NCI-H2171 (cell line): ENCODE measurements around the gene DNAAF5.
"Not testable (repeated sequence)": the region's sequence is repeated elsewhere in the genome, so short reads cannot be mapped to it uniquely, and the experiment has no call there.

Experiments
- DNase-seq: peaks from one replicate; lab custom pipeline; 2025; lab: John Stamatoyannopoulos, UW

The DNAAF5 gene

DNA sequence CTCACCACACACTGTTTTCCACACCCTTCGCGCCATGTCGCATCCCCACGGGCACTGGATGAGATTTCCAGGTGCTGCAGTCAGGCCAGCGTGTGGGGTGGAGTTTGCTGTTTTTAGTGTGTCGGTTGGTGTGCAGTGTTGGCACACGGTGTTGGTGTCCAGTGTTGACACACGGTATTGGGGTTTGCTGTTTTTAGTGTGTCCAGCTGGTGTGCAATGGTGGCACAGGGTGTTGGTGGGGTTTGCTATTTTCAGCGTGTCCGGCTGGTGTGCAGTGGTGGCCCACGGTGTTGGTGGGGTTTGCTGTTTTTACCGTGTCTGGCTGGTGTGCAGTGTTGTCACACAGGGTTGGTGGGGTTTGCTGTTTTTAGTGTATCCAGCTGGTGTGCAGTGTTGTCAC, 20.7 kb downstream of the DNAAF5 start:
- no peak for DNase-seq

DNA sequence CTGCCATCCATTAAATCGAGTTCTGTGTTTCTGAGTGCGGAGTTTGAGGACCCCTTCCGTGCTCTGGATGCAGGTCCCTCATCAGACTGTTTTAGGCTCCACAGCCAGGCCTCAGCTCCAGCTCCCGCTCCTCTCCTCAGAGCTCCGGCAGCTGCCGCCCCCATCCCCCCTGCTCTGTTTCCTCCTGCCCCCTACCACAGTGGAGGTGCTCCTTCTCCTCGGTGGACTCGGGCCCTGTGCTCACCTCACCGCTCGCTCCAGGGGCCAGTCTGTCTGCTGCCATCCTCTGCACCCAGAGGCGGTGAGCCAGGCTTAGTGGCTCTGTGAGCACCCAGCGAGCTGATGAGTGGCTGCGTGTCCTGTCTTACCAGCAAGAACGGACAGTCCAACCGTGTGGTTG, 21.9 kb downstream of the DNAAF5 start:
- no peak for DNase-seq

DNA sequence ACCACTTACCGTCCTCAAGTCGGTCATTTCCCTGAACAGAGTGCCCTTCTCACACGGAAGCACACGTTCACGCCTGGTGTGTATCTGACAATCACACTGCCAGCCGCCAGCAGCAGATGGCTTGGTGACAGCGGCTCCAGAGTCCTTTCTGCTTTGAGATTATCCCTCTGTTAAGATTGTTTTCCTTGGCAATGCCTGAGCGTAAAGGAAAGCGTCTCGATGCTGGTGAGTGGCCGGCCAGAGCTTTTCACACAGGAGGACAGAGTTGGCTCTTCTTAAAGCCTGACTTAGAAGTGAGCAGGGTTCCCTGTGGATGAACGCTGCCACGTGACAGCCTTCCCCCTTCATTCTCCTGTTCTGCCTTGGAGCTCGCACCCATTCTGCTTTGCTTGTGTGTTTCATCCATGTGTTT, 22.6 kb downstream of the DNAAF5 start:
- no peak for DNase-seq

DNA sequence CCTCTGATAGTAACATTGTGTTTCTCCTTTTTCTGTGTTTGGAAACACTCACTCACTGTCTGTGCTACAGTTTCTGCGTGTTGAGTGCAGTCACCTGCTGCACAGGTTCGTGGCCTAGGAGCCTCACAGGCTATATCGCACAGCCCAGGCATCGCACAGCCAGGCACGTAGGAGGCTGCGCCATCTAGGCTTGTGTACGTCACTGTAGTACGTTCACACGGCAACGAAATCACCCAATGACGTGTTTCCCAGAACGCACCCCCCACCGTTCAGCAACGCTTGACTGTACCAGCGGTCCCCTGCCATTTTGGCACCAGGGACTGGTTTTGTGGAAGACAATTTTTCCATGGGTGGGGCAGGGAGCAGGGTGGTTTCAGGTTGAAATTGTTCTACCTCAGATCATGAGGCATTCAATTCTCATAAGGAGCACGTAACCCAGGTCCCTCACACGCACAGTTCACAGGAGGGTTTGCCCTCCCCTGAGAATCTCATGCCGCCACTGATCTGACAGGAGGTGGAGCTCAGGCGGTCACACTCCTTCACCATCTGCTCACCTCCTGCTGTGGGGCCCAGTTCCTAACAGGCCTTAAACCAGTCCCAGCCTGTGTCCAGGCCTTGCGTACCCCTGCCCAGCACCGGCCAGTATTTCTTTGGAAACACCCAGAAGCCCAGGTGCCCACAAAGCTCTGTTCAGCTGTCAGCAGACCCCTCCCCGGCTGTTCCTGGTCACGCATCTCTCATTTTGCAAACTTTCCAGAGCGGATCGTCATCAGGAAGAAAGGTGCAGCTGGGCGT, 23.8 kb downstream of the DNAAF5 start:
- DNase-seq = peak; percentile 51

DNA sequence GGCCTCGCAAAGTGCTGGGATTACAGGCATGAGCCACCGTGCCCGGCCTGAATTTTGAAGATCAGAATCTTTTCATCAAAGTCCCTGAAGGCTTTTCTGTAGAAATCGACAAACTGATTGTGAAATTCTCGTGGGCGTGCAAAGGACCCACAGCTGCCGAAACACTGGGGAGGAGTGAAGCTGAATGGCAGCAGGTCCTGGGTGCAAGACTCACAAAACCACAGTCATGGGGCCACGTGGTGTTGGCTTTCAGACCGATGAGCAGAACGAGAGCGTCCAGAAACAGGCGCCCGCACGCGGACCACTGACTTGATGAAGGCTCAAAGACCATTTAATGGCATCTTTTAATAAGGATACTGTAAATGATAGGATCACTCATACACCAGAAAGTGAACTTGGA, 25.3 kb downstream of the DNAAF5 start:
- DNase-seq = no peak

DNA sequence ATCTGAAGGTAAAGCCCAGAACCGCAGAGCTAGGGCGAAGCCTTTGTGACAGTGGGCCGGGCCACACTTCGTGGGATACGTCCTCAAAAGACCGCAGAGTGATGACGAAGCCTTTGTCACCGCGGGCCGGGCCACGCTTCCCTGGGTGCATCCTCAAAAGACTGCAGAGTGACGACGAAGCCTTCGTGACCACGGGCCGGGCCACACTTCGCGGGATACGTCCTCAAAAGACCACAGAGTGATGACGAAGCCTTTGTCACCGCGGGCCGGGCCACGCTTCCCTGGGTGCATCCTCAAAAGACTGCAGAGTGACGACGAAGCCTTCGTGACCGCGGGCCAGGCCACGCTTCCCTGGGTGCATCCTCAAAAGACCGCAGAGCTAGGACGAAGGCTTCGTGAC, 25.8 kb downstream of the DNAAF5 start:
- DNase-seq = not testable (repeated sequence)

DNA sequence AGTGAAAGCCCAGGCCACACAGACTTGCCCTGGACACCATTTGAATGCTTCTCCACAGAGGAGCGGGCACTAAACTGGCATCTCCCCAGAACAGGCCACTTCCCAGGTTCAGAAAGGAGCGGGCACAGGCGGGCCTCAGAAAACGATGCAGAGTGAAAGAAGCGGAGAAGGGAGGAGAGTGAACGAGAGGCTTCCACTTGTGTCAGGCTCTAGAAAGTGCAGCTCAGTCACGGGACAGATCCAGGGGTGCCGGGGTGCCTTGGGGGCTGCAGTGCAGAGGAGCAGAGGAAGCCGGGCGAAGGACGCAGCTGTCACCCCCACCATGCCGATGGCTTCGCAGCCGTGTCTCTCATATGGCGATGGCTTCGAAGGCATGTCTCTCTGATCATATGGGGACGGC, 26.7 kb downstream of the DNAAF5 start:
- DNase-seq = no peak

DNA sequence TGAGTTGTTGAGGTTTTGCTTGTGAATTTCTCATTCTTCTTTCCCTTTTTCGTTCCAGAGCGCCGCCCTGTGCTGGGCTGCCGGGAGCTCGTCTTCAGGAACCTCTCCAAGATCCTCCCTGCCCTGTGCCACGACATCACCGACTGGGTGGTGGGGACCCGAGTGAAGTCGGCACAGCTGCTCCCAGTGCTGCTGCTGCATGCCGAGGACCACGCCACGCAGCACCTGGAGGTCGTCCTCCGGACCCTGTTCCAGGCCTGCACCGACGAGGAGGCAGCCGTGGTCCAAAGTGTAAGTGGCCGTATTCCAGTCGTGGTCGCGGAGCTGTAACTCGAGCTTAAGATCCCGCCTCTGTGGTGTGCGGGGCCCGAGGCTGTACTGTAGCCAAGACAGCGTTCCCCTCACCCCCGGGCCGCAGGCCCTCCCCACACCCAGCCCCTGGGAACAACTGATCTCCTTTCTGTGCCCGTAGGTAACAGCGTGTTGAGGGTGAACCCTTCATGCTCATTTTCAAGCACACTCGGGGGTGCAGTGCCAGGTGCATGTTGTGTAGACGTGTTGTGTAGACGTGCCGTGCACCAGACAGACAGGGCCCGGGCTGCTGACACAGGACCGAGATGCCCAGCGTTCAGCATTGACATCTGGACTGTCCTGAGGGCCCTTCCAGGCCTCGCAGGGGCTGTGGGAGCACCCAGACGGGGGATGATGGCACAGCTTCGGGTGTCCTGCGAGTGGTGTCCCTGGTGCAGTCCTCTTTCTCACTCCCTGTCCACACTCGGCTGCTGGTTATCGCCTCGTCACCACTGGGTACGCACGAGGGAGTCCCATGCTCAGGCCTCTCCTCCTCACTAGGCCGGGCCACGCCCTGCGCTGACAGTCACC, 28.3 kb downstream of the DNAAF5 start:
- DNase-seq = no peak

DNA sequence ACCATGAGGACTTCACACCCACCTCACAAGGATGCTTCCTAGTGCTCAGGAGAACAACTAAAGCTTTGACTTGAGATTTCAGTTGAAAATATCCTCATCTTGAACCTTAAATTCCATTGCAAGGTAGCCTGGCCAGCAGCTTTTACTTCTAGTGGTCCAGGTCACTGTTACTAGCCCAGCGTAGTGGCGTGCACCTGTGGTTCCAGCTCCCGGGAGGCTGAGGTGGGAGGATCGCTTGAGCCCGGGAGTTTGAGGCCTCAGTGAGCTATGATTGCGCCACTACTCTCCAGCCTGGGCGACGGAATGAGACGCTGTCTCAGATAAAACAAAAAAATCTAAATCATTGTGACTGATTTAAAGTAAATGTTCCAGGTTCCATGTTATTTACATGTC, 28.9 kb downstream of the DNAAF5 start:
- DNase-seq = no peak

DNA sequence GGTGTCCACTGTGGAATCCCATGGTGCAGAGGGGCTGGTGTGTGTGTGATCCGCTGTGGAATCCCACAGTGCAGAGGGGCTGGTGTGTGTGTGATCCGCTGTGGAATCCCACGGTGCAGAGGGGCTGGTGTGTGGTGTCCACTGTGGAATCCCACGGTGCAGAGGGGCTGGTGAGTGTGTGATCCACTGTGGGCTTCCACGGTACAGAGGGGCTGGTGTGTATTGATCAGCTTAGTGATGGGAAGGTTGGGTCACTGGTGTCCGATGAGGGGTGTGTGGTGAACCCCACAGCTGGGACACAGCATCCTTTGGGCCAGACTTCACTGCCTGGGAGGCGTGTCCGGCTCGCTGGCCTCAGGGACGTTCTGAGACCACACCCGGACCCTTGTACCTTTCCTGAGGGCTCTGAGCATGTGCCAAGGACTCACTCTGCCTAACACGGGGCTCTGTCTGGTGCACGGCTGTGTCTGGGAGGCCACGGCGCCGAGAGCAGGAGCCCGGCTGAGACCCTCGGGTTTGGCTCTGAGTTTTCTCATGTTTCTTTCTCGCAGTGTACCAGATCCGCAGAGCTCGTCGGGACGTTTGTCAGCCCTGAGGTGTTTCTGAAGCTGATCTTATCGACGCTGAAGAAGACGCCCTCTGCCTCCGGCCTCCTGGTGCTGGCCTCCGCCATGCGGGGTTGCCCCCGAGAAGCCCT, 29.9 kb downstream of the DNAAF5 start:
- DNase-seq = no peak

DNA sequence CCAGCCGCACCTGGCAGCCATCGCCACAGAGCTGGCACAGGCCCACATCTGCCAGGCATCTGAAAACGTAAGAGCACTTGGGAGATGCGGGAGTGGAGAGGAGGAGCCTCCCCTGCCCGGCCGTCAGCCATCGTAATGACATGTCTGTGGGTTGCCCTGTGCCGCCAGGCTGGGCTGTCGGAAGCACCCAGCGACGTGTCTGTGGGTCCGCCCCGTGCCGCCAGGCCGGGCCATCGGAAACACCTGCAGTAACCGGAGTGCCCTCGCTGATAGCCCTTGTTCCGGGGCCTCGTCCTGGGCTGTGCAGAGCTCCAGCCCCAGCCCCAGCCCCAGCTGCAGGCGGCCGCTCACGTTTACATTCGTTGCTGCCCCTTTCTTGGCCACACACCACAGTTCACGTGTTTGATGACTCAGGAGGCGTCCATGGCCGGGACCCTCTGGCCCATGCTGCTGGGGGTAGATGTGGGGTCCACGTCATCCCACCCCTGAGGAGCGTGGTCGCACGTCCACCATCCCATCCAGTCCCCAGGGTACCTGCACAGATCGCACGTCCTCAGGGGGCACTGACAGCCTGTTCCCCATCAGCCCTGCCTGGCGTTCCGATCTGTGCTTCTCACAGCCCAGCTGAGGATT, 30.5 kb downstream of the DNAAF5 start:
- DNase-seq = no peak

DNA sequence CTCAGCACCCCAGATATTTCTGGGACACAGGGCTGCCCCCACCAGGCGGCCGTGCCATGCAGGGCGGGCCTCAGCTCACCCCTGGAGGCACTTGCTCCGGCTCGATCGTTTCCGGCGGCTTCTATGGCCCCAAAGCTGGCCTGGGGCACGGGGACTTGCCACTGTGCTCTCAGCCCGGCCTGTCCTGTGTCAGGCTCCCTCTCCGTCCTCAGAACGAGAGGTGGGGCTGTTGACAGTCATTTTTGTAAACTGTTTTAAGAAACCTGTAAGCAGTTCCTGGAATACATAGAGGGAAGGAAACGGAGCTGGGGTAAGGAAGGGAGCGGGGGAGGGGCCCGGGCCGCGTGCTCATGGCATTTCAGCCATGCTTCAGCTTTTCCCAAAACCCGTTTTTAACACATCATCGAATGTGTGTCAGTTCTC, 31.3 kb downstream of the DNAAF5 start:
- DNase-seq = no peak

DNA sequence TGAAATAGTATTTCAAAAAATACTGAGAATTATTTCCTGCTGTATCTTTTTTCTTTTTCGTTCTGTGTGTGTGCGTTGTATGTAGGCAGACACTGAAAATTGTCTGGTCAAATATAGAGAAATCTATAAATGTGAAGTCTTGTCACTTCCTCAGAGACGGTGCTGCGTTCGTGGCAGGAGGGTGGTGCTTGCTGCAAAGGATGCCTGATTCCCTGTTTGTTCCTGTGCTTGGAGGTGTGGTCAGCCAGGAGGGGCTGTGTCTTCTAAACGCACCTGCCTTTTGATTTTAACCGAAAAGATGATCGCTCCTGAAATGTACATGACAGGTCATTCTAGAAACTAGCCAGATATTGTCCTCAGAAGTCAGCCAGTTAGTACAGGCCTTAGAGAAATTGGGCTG, 33.1 kb downstream of the DNAAF5 start:
- DNase-seq = no peak

DNA sequence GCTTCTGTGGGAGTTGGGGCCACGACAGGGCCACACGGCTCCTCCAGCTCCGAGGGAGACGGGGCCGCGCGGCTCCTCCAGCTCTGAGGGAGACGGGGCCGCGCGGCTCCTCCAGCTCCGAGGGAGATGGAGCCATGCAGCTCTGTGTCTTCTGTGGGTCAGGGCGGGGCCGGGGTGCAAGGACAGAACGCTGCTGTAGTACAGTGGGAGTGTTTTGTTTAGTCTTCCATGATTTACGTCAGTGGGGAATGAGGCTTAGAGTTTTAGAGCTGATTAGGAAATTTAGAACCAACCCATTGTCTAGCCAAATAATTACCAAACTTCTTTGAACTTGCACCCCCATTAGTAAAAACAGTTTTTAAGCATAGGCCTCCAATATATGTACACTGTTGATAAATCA, 33.5 kb downstream of the DNAAF5 start:
- DNase-seq = no peak

DNA sequence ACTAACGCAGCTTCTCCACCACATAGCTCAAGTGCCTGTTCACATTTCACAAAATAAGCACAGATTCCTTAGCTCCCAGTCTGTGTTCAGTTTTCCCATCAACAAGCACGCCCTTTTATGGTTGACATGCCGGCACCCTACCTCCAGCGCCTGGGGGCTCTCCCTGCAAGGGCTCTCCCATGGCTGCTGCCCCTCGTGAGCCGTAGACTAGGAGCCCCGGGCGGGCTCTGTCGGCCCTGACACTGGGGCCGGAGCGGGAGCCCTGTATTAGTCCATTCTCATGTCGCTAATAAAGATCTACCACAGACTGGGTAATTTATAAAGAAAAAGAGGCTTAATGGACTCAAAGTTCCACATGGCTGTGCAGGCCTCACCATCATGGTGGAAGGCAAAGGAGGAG, 34.6 kb downstream of the DNAAF5 start:
- no peak for DNase-seq

DNA sequence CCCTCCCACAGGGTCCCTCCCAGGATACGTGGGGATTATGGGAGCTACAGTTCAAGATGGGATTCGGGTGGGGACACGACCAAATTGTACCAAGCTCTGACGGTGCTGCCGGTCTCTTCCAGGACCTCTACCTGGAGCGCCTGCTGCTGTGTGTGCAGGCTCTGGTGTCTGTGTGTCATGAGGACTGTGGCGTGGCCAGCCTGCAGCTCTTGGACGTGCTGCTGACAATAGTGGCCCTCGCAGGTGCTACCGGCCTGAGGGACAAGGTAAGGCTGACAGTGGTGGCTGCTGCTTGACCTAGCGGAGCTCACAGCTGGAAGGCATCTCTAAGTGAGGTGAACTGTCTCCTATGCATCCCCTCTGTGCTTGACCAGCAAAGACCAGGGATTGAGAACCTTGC, 35.1 kb downstream of the DNAAF5 start:
- DNase-seq = no peak

DNA sequence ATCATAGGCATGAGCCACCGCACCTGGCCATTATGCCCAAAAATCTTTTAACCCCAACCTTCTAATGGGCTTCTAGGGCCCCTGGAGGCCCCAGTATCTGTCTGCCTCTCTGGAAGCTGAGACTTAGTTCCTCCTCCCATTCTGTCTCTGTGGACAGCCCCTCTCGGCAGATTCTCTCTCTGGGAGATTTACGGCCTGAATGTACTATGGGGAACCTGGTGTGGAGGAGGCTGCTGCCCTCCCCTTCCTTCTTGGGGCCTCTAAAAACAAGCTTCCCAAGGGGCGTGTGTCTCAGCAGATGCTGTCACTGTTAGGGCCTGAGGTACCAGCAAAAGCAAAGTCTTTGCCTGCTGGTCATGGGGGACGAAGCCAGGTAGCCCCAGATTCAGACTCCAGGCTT, 36.4 kb downstream of the DNAAF5 start:
- no peak for DNase-seq

DNA sequence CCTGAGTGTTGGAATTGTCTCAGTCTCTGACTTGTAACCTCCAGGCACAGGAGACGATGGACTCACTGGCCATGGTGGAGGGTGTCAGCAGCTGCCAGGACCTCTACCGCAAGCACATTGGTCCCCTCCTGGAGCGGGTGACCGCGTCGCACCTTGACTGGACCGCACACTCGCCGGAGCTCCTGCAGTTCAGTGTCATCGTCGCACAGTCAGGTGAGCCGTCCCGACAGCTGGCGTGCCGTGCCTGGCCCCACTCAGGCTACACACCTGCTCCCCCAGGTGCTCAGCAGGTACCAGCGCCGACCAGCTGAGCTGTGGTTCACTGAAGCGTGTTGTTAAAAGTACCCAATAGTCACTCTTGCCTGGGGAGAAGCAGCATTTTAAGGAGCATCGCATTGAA, 37.3 kb downstream of the DNAAF5 start:
- DNase-seq = peak; percentile 60

DNA sequence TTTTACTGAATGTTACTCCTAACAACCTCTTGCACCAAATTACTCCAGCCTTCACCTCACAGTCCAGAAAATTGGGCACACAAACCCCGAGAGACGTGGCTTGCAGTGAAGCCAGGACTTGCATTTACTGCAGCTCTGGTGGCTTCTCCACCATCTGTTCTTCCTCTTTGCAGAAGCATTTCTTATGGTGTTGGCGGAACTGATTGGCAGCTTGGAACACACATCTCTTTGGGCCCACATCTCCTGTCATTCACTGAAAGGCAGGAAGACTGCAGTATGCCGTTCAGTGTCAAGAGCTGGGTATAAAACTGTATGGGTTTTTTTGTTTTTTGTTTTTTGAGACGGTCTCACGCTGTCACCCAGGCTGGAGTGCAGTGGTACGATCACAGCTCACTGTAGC, 38.9 kb downstream of the DNAAF5 start:
- no peak for DNase-seq

DNA sequence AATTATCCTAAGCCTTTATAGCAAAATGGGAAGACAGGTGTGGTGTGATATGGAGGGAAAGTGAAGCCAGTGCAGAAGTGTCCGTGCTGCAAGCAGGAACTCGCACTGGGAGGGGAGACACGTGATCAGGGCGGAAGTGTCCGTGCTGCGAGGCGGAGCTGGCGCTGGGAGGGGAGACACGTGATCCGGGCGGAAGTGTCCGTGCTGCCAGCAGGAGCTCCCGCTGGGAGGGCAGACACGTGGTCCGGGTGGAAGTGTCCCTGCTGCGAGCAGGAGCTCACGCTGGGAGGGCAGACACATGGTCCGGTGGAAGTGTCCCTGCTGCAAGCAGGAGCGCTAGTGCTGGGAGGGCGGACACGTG, 41.1 kb downstream of the DNAAF5 start:
- DNase-seq = peak; percentile 94

DNA sequence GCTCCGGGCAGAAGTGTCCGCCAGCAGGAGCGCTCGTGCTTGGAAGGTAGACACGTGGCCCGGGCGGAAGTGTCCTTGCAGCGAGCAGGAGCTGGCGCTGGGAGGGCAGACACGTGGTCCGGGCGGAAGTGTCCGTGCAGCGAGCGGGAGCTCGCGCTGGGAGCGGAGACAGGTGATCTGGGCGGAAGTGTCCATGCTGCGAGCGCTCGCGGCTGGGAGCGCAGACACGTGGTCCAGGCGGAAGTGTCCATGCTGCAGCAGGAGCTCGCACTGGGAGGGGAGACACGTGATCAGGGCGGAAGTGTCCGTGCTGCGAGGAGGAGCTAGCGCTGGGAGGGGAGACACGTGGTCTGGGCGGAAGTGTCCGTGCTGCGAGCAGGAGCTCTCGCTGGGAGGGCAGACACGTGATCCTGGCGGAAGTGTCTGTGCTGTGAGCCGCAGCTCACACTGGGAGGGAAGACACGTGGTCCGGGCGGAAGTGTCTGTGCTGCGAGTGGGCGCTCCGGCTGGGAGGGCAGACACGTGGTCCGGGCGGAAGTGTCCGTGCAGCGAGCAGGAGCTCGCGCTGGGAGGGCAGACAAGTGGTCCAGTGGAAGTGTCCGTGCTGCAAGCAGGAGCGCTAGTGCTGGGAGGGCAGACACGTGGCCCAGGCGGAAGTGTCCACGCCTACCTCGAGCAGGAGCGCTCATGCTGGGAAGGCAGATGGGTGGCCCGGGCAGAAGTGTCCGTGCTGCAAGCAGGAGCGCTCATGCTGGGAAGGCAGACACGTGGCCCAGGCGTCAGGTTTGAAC, 41.6 kb downstream of the DNAAF5 start:
- peak; percentile 97 for DNase-seq
